SH-SY5Y (cell line): ENCODE data around the gene GTSE1.

Experiments
- GATA2 ChIP-seq: IDR thresholded peaks from 2 replicates; pipeline ENCODE4 v1.6.1; 2011; ENCODE audit warnings: mild to moderate bottlenecking, low read depth, low read length
- GATA3 ChIP-seq: IDR thresholded peaks from 2 replicates; pipeline ENCODE4 v1.6.1; 2011; ENCODE audit warnings: low read depth, mild to moderate bottlenecking, low read length, moderate library complexity

DNA sequence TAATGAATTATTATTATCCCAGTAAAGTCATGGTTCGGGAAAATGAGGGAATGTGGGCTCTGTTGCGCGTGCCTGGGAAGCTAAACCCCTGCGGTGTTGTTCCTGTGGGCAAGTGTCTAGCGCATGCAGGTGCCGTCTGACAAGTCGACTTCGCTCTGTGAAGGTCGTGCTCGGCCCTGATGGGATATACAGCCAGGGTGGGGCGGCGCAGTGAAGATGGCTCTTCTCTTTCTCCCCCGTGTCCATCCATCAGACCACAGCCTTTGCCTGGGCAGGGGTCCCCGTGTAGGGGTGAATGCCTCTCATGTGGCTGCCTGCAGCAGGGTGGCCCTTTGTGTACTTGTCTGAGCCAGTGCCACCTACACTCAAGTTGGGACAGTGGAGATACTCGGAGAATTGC lies 26.0 kb downstream of the GTSE1 start:
- TF ChIP-seq GATA2 (no peak), GATA3 (no peak)
